Measurements from ENCODE around the gene CDH4. TPM values are rescaled to one million over a fixed set of nuclear protein-coding genes. Genes with fewer than 3 reads are reported as not detected.

CDH4 gene
- total RNA-seq, 1 experiment from 2014 or later, result 5.3 TPM

DNA sequence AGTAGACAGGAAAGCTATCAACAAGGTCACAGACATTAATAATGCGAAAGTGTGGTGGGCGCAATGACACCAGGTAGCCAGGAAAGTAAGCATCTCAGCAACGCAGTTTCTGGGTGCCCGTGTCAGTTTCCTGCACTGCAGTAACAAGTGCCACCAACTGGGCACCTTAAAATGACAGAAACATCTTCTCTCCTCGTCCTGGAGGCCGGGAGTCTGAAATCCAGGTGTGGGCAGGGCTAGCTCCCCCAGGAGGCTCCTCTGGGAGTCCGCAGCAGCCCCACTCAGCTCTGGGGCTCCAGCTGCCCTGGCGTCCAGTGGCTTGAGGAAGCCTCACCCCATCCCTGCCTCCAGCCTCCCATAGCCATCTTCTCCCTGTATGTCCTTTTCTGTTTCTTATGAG is 426.4 kb downstream of the CDH4 start (continued):
- TF ChIP-seq, protein P1, sequence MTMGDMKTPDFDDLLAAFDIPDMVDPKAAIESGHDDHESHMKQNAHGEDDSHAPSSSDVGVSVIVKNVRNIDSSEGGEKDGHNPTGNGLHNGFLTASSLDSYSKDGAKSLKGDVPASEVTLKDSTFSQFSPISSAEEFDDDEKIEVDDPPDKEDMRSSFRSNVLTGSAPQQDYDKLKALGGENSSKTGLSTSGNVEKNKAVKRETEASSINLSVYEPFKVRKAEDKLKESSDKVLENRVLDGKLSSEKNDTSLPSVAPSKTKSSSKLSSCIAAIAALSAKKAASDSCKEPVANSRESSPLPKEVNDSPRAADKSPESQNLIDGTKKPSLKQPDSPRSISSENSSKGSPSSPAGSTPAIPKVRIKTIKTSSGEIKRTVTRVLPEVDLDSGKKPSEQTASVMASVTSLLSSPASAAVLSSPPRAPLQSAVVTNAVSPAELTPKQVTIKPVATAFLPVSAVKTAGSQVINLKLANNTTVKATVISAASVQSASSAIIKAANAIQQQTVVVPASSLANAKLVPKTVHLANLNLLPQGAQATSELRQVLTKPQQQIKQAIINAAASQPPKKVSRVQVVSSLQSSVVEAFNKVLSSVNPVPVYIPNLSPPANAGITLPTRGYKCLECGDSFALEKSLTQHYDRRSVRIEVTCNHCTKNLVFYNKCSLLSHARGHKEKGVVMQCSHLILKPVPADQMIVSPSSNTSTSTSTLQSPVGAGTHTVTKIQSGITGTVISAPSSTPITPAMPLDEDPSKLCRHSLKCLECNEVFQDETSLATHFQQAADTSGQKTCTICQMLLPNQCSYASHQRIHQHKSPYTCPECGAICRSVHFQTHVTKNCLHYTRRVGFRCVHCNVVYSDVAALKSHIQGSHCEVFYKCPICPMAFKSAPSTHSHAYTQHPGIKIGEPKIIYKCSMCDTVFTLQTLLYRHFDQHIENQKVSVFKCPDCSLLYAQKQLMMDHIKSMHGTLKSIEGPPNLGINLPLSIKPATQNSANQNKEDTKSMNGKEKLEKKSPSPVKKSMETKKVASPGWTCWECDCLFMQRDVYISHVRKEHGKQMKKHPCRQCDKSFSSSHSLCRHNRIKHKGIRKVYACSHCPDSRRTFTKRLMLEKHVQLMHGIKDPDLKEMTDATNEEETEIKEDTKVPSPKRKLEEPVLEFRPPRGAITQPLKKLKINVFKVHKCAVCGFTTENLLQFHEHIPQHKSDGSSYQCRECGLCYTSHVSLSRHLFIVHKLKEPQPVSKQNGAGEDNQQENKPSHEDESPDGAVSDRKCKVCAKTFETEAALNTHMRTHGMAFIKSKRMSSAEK (CRISPR knock-in tag; IDR thresholded peaks at IDR 0.05; ENCODE audit: borderline replicate concordance), result no peak

DNA sequence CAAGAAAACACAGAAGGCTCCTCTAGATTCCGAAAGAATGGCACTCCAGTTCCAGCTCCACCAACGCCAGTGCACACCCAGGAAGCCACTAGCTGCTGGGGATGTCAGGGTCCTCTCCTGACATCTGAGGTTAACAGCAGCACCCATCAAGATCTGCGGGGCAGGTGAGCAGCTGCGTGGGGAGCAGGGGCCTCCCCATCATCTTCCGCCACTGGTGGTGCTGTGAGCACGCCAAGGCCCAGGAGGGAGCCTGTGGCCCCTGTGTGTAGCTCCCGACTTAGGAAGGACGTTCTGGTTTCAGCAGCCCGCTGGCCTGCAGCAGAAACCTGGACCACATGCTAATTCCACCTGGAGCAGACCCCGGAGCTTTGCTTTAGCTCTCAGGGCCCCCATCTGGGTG is 427.4 kb downstream of the CDH4 start:
- TF ChIP-seq CREB1 (CRISPR knock-in tag; IDR thresholded peaks at IDR 0.05), result no peak
- TF ChIP-seq, protein P2, sequence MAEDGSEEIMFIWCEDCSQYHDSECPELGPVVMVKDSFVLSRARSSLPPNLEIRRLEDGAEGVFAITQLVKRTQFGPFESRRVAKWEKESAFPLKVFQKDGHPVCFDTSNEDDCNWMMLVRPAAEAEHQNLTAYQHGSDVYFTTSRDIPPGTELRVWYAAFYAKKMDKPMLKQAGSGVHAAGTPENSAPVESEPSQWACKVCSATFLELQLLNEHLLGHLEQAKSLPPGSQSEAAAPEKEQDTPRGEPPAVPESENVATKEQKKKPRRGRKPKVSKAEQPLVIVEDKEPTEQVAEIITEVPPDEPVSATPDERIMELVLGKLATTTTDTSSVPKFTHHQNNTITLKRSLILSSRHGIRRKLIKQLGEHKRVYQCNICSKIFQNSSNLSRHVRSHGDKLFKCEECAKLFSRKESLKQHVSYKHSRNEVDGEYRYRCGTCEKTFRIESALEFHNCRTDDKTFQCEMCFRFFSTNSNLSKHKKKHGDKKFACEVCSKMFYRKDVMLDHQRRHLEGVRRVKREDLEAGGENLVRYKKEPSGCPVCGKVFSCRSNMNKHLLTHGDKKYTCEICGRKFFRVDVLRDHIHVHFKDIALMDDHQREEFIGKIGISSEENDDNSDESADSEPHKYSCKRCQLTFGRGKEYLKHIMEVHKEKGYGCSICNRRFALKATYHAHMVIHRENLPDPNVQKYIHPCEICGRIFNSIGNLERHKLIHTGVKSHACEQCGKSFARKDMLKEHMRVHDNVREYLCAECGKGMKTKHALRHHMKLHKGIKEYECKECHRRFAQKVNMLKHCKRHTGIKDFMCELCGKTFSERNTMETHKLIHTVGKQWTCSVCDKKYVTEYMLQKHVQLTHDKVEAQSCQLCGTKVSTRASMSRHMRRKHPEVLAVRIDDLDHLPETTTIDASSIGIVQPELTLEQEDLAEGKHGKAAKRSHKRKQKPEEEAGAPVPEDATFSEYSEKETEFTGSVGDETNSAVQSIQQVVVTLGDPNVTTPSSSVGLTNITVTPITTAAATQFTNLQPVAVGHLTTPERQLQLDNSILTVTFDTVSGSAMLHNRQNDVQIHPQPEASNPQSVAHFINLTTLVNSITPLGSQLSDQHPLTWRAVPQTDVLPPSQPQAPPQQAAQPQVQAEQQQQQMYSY (CRISPR knock-in tag; IDR thresholded peaks at IDR 0.05), result no peak
- CTCF ChIA-PET, result no interaction called here

DNA sequence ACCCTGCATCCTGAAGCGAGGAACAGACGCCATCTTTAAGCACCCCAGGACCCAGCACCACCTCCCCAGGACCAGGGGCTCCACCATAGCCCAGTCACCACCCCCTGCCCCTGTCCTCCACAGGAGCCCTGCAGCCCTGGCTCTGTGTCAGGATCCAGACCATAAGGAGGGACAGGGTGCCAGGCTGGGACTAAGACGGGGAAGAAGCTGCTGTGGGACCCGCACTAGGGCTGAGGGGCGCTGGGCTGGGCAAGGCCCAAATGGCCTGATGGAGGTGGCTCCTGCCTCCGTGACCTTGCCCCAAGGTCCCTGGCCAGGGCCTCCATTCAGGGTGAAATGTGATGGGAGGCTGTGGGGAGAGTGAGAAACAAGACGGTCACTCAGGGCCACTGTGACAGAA is 428.0 kb downstream of the CDH4 start:
- TF ChIP-seq ZNF423 (CRISPR knock-in tag; IDR thresholded peaks at IDR 0.05) (no peak), ZNF138 (CRISPR knock-in tag; conservative IDR thresholded peaks at IDR 0.05) (no peak), RELA (CRISPR knock-in tag; IDR thresholded peaks at IDR 0.05; ENCODE audit: borderline replicate concordance) (no peak), TEAD4 (CRISPR knock-in tag; IDR thresholded peaks at IDR 0.05) (no peak), CREM (CRISPR knock-in tag; IDR thresholded peaks at IDR 0.05) (no peak), HMGA2 (CRISPR knock-in tag; IDR thresholded peaks at IDR 0.05) (no peak), JUN (CRISPR knock-in tag; IDR thresholded peaks at IDR 0.05) (no peak), ATF1 (CRISPR knock-in tag; IDR thresholded peaks at IDR 0.05) (no peak), CBFB (CRISPR knock-in tag; IDR thresholded peaks at IDR 0.05; ENCODE audit: low read depth) (no peak), NR3C1 (CRISPR knock-in tag; conservative IDR thresholded peaks at IDR 0.05; ENCODE audit: low read depth) (no peak), NFE2L1 (CRISPR knock-in tag; IDR thresholded peaks at IDR 0.05) (no peak)
- TF ChIP-seq, protein P3, sequence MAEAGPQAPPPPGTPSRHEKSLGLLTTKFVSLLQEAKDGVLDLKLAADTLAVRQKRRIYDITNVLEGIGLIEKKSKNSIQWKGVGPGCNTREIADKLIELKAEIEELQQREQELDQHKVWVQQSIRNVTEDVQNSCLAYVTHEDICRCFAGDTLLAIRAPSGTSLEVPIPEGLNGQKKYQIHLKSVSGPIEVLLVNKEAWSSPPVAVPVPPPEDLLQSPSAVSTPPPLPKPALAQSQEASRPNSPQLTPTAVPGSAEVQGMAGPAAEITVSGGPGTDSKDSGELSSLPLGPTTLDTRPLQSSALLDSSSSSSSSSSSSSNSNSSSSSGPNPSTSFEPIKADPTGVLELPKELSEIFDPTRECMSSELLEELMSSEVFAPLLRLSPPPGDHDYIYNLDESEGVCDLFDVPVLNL (CRISPR knock-in tag; IDR thresholded peaks at IDR 0.05; ENCODE audit: borderline replicate concordance, low read depth), result no peak
- TF ChIP-seq, protein P4, sequence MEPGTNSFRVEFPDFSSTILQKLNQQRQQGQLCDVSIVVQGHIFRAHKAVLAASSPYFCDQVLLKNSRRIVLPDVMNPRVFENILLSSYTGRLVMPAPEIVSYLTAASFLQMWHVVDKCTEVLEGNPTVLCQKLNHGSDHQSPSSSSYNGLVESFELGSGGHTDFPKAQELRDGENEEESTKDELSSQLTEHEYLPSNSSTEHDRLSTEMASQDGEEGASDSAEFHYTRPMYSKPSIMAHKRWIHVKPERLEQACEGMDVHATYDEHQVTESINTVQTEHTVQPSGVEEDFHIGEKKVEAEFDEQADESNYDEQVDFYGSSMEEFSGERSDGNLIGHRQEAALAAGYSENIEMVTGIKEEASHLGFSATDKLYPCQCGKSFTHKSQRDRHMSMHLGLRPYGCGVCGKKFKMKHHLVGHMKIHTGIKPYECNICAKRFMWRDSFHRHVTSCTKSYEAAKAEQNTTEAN (CRISPR knock-in tag; IDR thresholded peaks at IDR 0.05), result no peak
- TF ChIP-seq, protein P5, sequence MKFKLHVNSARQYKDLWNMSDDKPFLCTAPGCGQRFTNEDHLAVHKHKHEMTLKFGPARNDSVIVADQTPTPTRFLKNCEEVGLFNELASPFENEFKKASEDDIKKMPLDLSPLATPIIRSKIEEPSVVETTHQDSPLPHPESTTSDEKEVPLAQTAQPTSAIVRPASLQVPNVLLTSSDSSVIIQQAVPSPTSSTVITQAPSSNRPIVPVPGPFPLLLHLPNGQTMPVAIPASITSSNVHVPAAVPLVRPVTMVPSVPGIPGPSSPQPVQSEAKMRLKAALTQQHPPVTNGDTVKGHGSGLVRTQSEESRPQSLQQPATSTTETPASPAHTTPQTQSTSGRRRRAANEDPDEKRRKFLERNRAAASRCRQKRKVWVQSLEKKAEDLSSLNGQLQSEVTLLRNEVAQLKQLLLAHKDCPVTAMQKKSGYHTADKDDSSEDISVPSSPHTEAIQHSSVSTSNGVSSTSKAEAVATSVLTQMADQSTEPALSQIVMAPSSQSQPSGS (CRISPR knock-in tag; IDR thresholded peaks at IDR 0.05; ENCODE audit: borderline replicate concordance, low read depth), result no peak
- TF ChIP-seq, protein P6, sequence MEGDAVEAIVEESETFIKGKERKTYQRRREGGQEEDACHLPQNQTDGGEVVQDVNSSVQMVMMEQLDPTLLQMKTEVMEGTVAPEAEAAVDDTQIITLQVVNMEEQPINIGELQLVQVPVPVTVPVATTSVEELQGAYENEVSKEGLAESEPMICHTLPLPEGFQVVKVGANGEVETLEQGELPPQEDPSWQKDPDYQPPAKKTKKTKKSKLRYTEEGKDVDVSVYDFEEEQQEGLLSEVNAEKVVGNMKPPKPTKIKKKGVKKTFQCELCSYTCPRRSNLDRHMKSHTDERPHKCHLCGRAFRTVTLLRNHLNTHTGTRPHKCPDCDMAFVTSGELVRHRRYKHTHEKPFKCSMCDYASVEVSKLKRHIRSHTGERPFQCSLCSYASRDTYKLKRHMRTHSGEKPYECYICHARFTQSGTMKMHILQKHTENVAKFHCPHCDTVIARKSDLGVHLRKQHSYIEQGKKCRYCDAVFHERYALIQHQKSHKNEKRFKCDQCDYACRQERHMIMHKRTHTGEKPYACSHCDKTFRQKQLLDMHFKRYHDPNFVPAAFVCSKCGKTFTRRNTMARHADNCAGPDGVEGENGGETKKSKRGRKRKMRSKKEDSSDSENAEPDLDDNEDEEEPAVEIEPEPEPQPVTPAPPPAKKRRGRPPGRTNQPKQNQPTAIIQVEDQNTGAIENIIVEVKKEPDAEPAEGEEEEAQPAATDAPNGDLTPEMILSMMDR (IDR thresholded peaks at IDR 0.05), result no peak
- ChIA-PET CTCF (no interaction called here), POLR2A (no interaction called here)
- Mint-ChIP-seq H3K27ac (no peak overlapping the region), H3K4me3 (no peak overlapping the region), H3K9me3 (peaks cover 6% of the 10 kb centered on the region), H3K4me1 (peaks cover 8% of the 10 kb centered on the region), H3K36me3 (no peaks in the 10 kb centered on the region), H3K27me3 (ENCODE audit: low read depth) (peaks cover 30% of the 10 kb centered on the region)
- DNase-seq (ENCODE audit: low spot score) (no peak), ATAC-seq (no peak)

More for the DNA sequence above, 427.4 kb downstream of the CDH4 start:
- DNase-seq (ENCODE audit: low spot score), result no peak
- peaks cover 6% of the 10 kb centered on the region for H3K9me3 Mint-ChIP-seq
- no peak for ATAC-seq
- H3K4me1 Mint-ChIP-seq, result peaks cover 8% of the 10 kb centered on the region
- no peak overlapping the region for H3K27ac Mint-ChIP-seq
- no peaks in the 10 kb centered on the region for H3K36me3 Mint-ChIP-seq
- POLR2A ChIA-PET, result no interaction called here
- peaks cover 30% of the 10 kb centered on the region for H3K27me3 Mint-ChIP-seq (ENCODE audit: low read depth)
- no peak overlapping the region for H3K4me3 Mint-ChIP-seq
